ENCODE results near the gene MSX1.

DNA sequence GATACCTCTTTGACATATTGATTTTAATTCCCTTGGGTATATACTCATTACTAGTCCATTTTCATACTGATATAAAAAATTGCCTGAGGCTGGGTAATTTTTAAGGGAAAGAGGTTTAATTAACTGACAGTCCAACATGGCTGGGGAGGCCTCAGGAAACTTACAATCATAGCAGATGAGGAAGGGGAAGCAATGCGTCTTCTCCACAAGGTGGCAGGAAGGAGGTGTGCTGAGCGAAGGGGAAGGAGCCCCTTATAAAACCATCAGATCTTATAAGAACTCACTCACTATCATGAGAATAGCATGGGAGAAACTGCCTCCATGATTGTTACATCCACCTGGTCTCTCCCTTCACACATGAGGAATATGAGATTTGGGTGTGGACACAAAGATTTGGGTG, 42.4 kb downstream of the MSX1 start:
- TF ChIP-seq, protein P1, sequence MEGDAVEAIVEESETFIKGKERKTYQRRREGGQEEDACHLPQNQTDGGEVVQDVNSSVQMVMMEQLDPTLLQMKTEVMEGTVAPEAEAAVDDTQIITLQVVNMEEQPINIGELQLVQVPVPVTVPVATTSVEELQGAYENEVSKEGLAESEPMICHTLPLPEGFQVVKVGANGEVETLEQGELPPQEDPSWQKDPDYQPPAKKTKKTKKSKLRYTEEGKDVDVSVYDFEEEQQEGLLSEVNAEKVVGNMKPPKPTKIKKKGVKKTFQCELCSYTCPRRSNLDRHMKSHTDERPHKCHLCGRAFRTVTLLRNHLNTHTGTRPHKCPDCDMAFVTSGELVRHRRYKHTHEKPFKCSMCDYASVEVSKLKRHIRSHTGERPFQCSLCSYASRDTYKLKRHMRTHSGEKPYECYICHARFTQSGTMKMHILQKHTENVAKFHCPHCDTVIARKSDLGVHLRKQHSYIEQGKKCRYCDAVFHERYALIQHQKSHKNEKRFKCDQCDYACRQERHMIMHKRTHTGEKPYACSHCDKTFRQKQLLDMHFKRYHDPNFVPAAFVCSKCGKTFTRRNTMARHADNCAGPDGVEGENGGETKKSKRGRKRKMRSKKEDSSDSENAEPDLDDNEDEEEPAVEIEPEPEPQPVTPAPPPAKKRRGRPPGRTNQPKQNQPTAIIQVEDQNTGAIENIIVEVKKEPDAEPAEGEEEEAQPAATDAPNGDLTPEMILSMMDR (IDR thresholded peaks at IDR 0.05) = no peak
- no peak for TF ChIP-seq POLR2A (IDR thresholded peaks at IDR 0.05)
